A673 (cell line): Measurements from ENCODE around the gene PTGIS. TPM values are rescaled to one million over a fixed set of nuclear protein-coding genes. Genes with fewer than 3 reads are reported as not detected.

Experiments used
- BruUV-seq: library from RNA; stranded (reverse); fragments of 400-500 nt; replicated peaks from 2 replicates; lab custom pipeline; 2021; lab: Mats Ljungman, UMichigan
- CTCF ChIA-PET: fragments of 300-600 bp; sonication (Branson Sonifier 250); formaldehyde crosslinking; loops from one replicate; lab custom pipeline; 2022; ENCODE audit warnings: antibody characterized with exemption; lab: Charles Lee
- POLR2A ChIA-PET: fragments of 300-600 bp; sonication (Branson Sonifier 250); formaldehyde crosslinking; loops from one replicate; lab custom pipeline; 2022; ENCODE audit warnings: antibody characterized with exemption; ENCODE audit not compliant: low non-redundant PET; lab: Charles Lee
- DNase-seq: peaks from one replicate; pipeline ENCODE4 v3.0.0-alpha.2; 2015; ENCODE audit warnings: low spot score
- H3K27ac ChIP-seq: fragments of 200-600 bp; sonication (generic); 2 replicates; pipeline ENCODE4 v1.5.1; 2016; ENCODE audit warnings: mixed run types, low read depth, mild to moderate bottlenecking, mixed read lengths, antibody characterized with exemption, low read length; ENCODE audit not compliant: poor library complexity, severe bottlenecking
- H3K27me3 ChIP-seq: fragments of 200-600 bp; sonication (generic); replicated peaks from 2 replicates; pipeline ENCODE4 v1.6.1; 2017; ENCODE audit warnings: mixed run types, low read depth, mild to moderate bottlenecking, mixed read lengths, antibody characterized with exemption, low read length; ENCODE audit not compliant: insufficient read depth, poor library complexity
- H3K36me3 ChIP-seq: fragments of 200-600 bp; sonication (generic); 2 replicates; pipeline ENCODE4 v1.6.1; 2016; ENCODE audit warnings: mixed run types, mild to moderate bottlenecking, mixed read lengths, antibody characterized with exemption, low read length; ENCODE audit not compliant: insufficient read depth, poor library complexity, severe bottlenecking
- H3K4me1 ChIP-seq: fragments of 200-600 bp; sonication (generic); 2 replicates; pipeline ENCODE4 v1.6.1; 2017; ENCODE audit warnings: mixed run types, mild to moderate bottlenecking, mixed read lengths, antibody characterized with exemption, low read length; ENCODE audit not compliant: insufficient read depth, poor library complexity, severe bottlenecking
- H3K4me3 ChIP-seq: fragments of 200-600 bp; sonication (generic); 2 replicates; pipeline ENCODE4 v1.5.1; 2016; ENCODE audit warnings: low read depth, mixed run types, mild to moderate bottlenecking, mixed read lengths, low read length; ENCODE audit not compliant: poor library complexity, severe bottlenecking
- H3K9me3 ChIP-seq: fragments of 200-600 bp; sonication (generic); 2 replicates; pipeline ENCODE4 v1.6.1; 2016; ENCODE audit warnings: mixed run types, low read depth, mild to moderate bottlenecking, mixed read lengths, antibody characterized with exemption, low read length; ENCODE audit not compliant: poor library complexity, severe bottlenecking
- CTCF ChIP-seq: fragments of 300-800, 200-600 bp; sonication (generic); conservative IDR thresholded peaks from 2 replicates; pipeline ENCODE4 v1.5.1; 2017; ENCODE audit warnings: low read depth, mild to moderate bottlenecking, antibody characterized with exemption, low read length, moderate library complexity, mixed read lengths
- EZH2 ChIP-seq: fragments of 200-600 bp; sonication (generic); IDR thresholded peaks from 2 replicates; pipeline ENCODE4 v1.6.1; 2017; ENCODE audit warnings: borderline replicate concordance, low read depth, mild to moderate bottlenecking, mixed read lengths, antibody characterized with exemption, low read length; ENCODE audit not compliant: poor library complexity, severe bottlenecking
- intact Hi-C: fragments of 100-400 bp; cut with micrococcal nuclease; formaldehyde crosslinking; loops from one replicate; pipeline ENCODE4 v1.10.0; 2022; ENCODE audit not compliant: unreplicated experiment
- total RNA-seq: library from RNA; stranded (reverse); gene quantifications from 2 replicates; pipeline ENCODE4 v1.2.3, GENCODE V29; 2021

PTGIS gene
- total RNA-seq, 1 experiment from 2014 or later, result not detected

- Histone ChIP-seq H3K4me3 (no peak overlapping the region), H3K36me3 (no peaks in the 10 kb centered on the region), H3K9me3 (no peaks in the 10 kb centered on the region), H3K27ac (no peak overlapping the region), H3K27me3 (peaks cover 45% of the 10 kb centered on the region), H3K4me1 (no peaks in the 10 kb centered on the region)
- BruUV-seq, result no TSS peak
- DNase-seq, result no peak
- TF ChIP-seq EZH2 (no peak), CTCF (no peak)
- intact Hi-C loops, result no loop called here
- CTCF ChIA-PET, result no interaction called here
- POLR2A ChIA-PET, result no interaction called here
Measured at GRCh38 chr20:49469060-49469459, 98.9 kb downstream of the PTGIS start.

- CTCF ChIA-PET, result no interaction called here
- intact Hi-C loops, result no loop called here
Measured at GRCh38 chr20:49468412-49468811, 99.5 kb downstream of the PTGIS start.

GRCh38 chr20:49466114-49466912 lies 101.6 kb downstream of the PTGIS start:
- TF ChIP-seq CTCF (no peak), EZH2 (no peak)
- POLR2A ChIA-PET, result no interaction called here
- Histone ChIP-seq H3K9me3 (no peaks in the 10 kb centered on the region), H3K4me3 (no peak overlapping the region), H3K4me1 (no peaks in the 10 kb centered on the region), H3K27ac (no peak overlapping the region), H3K27me3 (peaks cover 52% of the 10 kb centered on the region), H3K36me3 (no peaks in the 10 kb centered on the region)
- no TSS peak for BruUV-seq
- CTCF ChIA-PET, result no interaction called here
- DNase-seq, result no peak
- intact Hi-C loops, result no loop called here

More at GRCh38 chr20:49468412-49468811, 99.5 kb downstream of the PTGIS start:
- peaks cover 45% of the 10 kb centered on the region for H3K27me3 ChIP-seq
- H3K36me3 ChIP-seq, result no peaks in the 10 kb centered on the region
- H3K4me3 ChIP-seq, result no peak overlapping the region
- TF ChIP-seq CTCF, result no peak
- TF ChIP-seq EZH2, result no peak
- H3K9me3 ChIP-seq, result no peaks in the 10 kb centered on the region
- H3K27ac ChIP-seq, result no peak overlapping the region
- no peak for DNase-seq
- H3K4me1 ChIP-seq, result no peaks in the 10 kb centered on the region
- BruUV-seq, result no TSS peak
- POLR2A ChIA-PET, result no interaction called here
